Psoas muscle (tissue), 8 donors: ENCODE results near the gene PPP1R16B. TPM values are rescaled to one million over a fixed set of nuclear protein-coding genes. Genes with fewer than 3 reads are reported as not detected.

Source experiments
- ATAC-seq, 4 donors: fragments of 200-7000 bp; cut with Tn5 transposase; one replicate each; pipeline ENCODE4 v1.9.1; 2020; ENCODE audit warnings: moderate library complexity in 3 of 4, mild to moderate bottlenecking in 2 of 4
- DNase-seq, 2 donors: peaks; one replicate each; pipeline ENCODE4 v3.0.0-alpha.2; 2020
- H3K27ac ChIP-seq: fragments of 200-600 bp; one replicate; pipeline ENCODE4 v1.8.0; 2022
- H3K27me3 ChIP-seq, 3 donors: fragments of 200-600 bp in 1 of 3; one replicate each; pipeline versions ENCODE4 v1.6.1 to v1.8.0; 2013 to 2022; ENCODE audit warnings: low read length in 2 of 3, mild to moderate bottlenecking in 2 of 3, moderate library complexity in 1 of 3; ENCODE audit not compliant: insufficient read depth in 3 of 3
- H3K36me3 ChIP-seq, 2 donors: fragments of 200-600 bp in 1 of 2; one replicate each; pipeline versions ENCODE4 v1.6.1 to v1.8.0; 2013 to 2022; ENCODE audit warnings: low read depth in 1 of 2, mild to moderate bottlenecking in 1 of 2, moderate library complexity in 1 of 2; ENCODE audit not compliant: insufficient read depth in 1 of 2
- H3K4me1 ChIP-seq: fragments of 200-600 bp; one replicate; pipeline ENCODE4 v1.8.0; 2022
- H3K4me3 ChIP-seq: fragments of 200-600 bp; one replicate; pipeline ENCODE4 v1.8.0; 2022; ENCODE audit warnings: mild to moderate bottlenecking
- H3K9me3 ChIP-seq: fragments of 200-600 bp; one replicate; pipeline ENCODE4 v1.8.0; 2022
- WGBS, 3 donors: extraction: QIAGEN DNeasy Blood & Tissue Kit; methylation state at CpG; one replicate each; pipeline versions ENCODE4 v1.1.6 to v1.1.7; 2013; 5-methylcytosine and 5-hydroxymethylcytosine counted together
- intact Hi-C, 2 donors: fragments of 100-400 bp; cut with DNase I; formaldehyde crosslinking; loops; one replicate each; pipeline versions ENCODE4 v1.11.0 to v1.14.2; 2022
- polyA plus RNA-seq, 3 donors: library from polyadenylated mRNA; stranded (reverse); fragments of 200-250 nt; gene quantifications; one replicate each; pipeline ENCODE4 v1.2.3, GENCODE V29; 2013
- total RNA-seq, 4 donors: library from RNA; stranded (reverse); fragmentation: NEBNext Ultra II Directional in 2 of 4; extraction: Animal tissue kit (Norgen Biotek cat#: 25700) in 2 of 4; gene quantifications; one replicate each; pipeline versions ENCODE4 v1.2.1 to v1.2.4, GENCODE V29; 2021 to 2023
- TF ChIP-seq, protein P1 (sequence below): fragments of 200-600 bp; IDR thresholded peaks from one replicate; pipeline ENCODE4 v1.8.0; 2022; ENCODE audit warnings: antibody characterized with exemption
- donor health status: healthy with polysubstance abuse.
- donor health status: DM: no; HTN: no; CAD: no; lungs with moderate emphysema.
- donor health status: Bipolar disorder and iron deficiency.
- donor health status: healthy.
- donor health status: DM: yes; HTN: yes; CAD: no.
- donor health status: DM: no; HTN: no; CAD: no.
- donor health status: DM: no; HTN: no; CAD: no.
- donor health status: DM: yes; HTN: yes; CAD: no.

Gene PPP1R16B
- total and polyA plus RNA-seq, 7 donors = 1.6 to 5.2 (median 4.1) TPM

DNA sequence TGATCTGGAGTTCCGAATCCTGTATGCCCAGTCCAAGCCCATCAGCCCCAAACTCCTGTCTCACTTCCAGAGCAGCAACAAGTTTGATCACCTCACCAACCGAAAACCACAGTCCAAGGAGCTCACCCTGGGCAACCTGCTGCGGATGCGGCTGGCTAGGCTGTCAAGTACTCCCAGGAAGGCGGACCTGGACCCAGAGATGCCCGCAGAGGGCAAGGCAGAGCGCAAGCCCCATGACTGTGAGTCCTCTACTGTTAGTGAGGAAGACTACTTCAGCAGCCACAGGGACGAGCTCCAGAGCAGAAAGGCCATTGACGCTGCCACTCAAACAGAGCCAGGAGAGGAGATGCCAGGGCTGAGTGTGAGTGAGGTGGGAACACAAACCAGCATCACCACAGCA lies 146.1 kb downstream of the PPP1R16B start:
- Histone ChIP-seq H3K4me3 (no peak overlapping the region), H3K9me3 (no peaks in the 10 kb centered on the region), H3K36me3 (no peaks in the 10 kb centered on the region), H3K27ac (no peak overlapping the region), H3K27me3 (no peaks in the 10 kb centered on the region), H3K4me1 (no peaks in the 10 kb centered on the region)
- intact Hi-C loops = no loop called here
- ATAC-seq (no peak), DNase-seq (no peak)
- 94 to 96% (median 96%) methylated on average over 9 of the region's 9 CpGs for WGBS, 3 donors
- TF ChIP-seq, protein P1, sequence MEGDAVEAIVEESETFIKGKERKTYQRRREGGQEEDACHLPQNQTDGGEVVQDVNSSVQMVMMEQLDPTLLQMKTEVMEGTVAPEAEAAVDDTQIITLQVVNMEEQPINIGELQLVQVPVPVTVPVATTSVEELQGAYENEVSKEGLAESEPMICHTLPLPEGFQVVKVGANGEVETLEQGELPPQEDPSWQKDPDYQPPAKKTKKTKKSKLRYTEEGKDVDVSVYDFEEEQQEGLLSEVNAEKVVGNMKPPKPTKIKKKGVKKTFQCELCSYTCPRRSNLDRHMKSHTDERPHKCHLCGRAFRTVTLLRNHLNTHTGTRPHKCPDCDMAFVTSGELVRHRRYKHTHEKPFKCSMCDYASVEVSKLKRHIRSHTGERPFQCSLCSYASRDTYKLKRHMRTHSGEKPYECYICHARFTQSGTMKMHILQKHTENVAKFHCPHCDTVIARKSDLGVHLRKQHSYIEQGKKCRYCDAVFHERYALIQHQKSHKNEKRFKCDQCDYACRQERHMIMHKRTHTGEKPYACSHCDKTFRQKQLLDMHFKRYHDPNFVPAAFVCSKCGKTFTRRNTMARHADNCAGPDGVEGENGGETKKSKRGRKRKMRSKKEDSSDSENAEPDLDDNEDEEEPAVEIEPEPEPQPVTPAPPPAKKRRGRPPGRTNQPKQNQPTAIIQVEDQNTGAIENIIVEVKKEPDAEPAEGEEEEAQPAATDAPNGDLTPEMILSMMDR = no peak

DNA sequence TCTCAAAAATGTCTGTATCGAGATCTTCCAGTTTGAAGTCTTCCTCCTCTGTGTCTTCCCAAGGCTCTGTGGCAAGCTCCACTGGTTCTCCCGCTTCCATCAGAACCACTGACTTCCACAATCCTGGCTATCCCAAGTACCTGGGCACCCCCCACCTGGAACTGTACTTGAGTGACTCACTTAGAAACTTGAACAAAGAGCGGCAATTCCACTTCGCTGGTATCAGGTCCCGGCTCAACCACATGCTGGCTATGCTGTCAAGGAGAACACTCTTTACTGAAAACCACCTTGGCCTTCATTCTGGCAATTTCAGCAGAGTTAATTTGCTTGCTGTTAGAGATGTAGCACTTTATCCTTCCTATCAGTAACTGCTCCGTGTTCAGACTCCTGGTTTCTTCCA lies 146.7 kb downstream of the PPP1R16B start:
- no peaks in the 10 kb centered on the region for H3K4me1 ChIP-seq
- intact Hi-C loops = no loop called here
- H3K36me3 ChIP-seq = no peaks in the 10 kb centered on the region
- no peaks in the 10 kb centered on the region for H3K27me3 ChIP-seq
- ATAC-seq (no peak), DNase-seq (no peak)
- 96 to 97% (median 97%) methylated on average over 6 of the region's 6 CpGs for WGBS, 3 donors
- no peaks in the 10 kb centered on the region for H3K9me3 ChIP-seq
- H3K4me3 ChIP-seq = no peak overlapping the region
- no peak overlapping the region for H3K27ac ChIP-seq
- TF ChIP-seq, protein P1 = no peak

DNA sequence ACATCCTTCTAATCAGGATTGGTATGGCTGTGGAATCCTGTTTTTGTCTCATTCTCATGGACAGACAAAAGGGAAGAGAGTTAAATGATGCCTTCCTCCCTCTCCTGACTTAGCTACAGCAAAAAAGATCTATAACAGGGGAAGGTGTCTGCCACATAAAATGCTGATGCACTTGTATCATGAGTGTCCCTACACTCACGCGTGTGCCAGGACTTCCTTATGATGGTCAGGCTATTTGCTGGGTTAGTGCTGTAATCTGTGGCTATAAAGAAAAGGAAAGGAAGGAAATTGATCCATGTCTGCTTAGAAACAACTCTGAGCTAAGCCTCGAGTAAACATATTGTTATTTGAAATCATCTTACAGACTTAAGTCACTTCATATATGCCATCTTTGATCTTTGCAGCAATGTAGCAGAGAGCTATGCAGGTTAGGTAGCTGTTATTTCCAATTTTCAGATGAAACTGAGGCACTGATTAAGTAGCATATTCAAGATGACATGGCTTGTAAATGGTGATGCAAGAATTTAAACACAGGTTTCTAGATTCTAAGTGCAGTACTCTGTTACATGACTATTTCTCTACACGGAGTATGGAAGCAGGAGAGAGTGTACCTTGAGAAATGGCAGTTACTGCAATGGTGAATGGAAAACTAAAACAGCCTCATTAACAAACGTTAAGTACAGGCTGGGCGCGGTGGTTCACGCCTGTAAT lies 148.3 kb downstream of the PPP1R16B start:
- ATAC-seq (no peak), DNase-seq (no peak)
- Histone ChIP-seq H3K27me3 (no peaks in the 10 kb centered on the region), H3K36me3 (no peaks in the 10 kb centered on the region), H3K27ac (no peak overlapping the region), H3K4me1 (no peaks in the 10 kb centered on the region), H3K9me3 (no peaks in the 10 kb centered on the region), H3K4me3 (no peak overlapping the region)
- TF ChIP-seq, protein P1 = no peak
- intact Hi-C loops = no loop called here
- WGBS, 3 donors = 90 to 91% (median 91%) methylated on average over 8 of the region's 8 CpGs

DNA sequence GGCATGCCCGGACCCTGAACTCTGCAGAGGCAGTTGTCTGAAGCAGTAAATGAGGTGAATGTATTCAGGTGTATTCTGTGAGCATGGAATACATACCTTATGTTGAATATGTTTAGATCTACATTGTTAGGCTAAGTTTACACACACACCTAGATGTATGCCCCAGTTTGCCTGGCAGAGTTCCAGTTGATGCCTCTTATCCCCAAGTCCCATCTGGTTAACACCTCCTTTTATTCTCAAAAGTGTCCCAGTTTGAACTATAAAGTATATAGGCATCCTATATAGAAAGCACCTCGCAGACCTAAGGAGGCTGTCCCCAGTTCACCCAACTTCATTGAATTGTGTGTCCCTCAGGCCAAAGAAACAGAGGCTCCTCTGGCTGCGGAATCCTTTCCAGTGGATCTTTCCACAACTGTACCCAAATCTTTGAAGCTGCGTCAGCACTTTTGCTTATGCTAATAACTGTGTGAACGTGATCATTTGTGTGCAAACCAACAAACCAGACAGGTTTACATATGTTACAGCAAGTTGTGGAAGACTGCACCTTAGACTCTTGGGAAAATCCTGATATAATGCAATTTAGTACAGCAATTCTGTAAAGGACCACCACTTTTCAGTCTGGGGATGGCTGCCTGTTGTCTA lies 151.9 kb downstream of the PPP1R16B start:
- no peak for ATAC-seq
- no peak overlapping the region for H3K4me3 ChIP-seq
- H3K9me3 ChIP-seq = no peaks in the 10 kb centered on the region
- WGBS, 3 donors = 93 to 96% (median 94%) methylated on average over 5 of the region's 5 CpGs
- no peak for DNase-seq
- H3K36me3 ChIP-seq = no peaks in the 10 kb centered on the region
- intact Hi-C loops = loop anchor here in 1 of 2 donors (5.0 kb wide), 1 partner anchor 35 kb away; no protein-coding TSS in a partner anchor
- no peak overlapping the region for H3K27ac ChIP-seq
- no peaks in the 10 kb centered on the region for H3K4me1 ChIP-seq
- no peaks in the 10 kb centered on the region for H3K27me3 ChIP-seq
- TF ChIP-seq, protein P1 = no peak
